Muscle of arm (tissue), 12 donors: ENCODE measurements around the gene PPP1R3F. TPM values are rescaled to one million over a fixed set of nuclear protein-coding genes. Genes with fewer than 3 reads are reported as not detected.
A peak's percentile ranks its signal among the peaks of the same experiment; 100 is the strongest.

Source experiments
- DNase-seq: peaks from one replicate; pipeline ENCODE4 v3.0.0-alpha.2; 2013
- polyA plus RNA-seq, 12 donors: library from polyadenylated mRNA; unstranded; fragments of 120-200 nt; gene quantifications; one replicate each; pipeline ENCODE4 v1.2.1, GENCODE V29; 2013; ENCODE audit not compliant: insufficient read length in 12 of 12

The PPP1R3F gene
- polyA plus RNA-seq, 12 donors, result 4.9 to 11.0 (median 7.0) TPM; not detected in 1

DNA sequence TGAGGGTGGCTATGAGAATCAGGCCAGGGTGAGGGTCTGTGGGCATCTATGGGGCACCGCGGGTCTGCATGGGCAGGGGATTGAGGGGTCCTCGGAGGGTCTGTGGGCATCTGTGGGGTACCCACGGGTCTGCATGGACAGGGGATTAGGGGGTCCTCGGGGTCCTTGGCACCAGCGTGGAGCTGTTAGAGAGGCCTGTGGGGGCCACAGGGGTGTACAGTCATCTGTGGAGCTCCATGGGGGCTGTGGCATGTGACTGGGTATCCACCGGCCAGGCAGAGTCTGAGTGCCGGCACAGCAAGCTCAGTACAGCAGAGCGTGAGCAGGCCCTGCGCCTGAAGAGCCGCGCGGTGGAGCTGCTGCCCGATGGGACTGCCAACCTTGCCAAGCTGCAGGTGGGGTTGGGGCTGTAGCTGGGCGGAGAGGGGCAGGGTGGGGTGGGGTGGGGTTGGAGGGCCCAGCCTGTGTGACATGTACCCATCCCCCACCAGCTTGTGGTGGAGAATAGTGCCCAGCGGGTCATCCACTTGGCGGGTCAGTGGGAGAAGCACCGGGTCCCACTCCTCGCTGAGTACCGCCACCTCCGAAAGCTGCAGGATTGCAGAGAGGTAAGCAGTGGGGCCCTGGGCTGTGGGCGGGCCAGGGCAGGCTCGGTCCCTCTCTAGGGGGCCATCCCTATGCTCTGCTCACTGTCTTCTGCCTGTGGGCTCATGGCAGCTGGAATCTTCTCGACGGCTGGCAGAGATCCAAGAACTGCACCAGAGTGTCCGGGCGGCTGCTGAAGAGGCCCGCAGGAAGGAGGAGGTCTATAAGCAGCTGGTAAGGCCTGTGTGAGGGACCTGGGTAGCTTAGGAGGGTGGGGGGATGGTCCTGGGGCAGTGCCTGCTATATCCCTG, 21.4 kb upstream of the PPP1R3F start:
- no peak for DNase-seq

DNA sequence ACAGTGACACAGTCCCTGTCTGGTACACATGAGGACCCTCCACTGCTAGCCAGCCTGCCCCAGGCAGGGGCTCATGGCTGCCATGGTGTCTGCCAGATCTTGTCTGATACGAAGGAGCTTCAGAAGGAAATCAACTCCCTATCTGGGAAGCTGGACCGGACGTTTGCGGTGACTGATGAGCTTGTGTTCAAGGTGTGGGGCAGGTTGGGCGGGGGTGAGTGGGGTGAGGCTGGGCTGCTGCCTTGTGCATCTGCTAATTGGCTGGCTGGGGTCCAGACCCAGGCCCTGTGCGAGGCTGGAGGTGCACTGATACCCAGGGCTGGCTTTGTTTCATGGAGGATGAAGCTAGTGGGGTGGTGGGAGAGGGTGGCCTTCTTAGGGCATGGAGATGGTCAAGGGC, 20.5 kb upstream of the PPP1R3F start:
- DNase-seq, result no peak

DNA sequence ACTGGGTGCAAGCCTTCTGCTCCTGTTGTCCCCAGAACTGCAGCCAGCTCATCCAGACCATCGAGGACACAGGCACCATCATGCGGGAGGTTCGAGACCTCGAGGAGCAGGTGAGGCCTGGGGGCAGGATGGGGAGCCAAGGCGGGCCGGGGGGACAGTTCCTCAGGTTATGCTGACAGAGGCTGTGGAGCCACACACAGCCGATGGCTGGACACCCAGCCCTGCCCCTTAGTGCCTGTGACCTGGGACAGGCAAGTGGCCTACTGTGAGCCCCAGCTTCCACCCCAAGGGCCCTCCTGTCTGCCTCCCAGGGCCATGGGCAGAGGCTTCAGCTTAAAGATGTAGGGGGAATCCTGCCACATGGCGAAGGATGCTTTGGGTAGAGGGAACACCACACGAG, 20.0 kb upstream of the PPP1R3F start:
- no peak for DNase-seq

DNA sequence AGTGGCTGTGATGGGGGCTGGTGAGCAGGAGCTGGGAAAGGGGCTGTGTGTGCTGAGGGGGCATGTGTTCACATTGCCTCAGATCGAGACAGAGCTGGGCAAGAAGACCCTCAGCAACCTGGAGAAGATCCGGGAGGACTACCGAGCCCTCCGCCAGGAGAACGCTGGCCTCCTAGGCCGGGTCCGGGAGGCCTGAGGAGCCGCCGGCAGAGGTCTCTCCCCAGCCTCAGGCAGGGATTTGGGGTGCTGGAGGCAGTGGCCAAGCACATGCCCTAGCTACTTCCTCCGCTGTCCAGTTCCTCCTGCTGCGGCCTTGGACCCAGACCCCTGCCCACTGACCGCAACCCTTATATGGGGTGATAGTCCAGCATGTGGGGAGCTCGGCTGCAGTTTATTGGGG, 19.5 kb upstream of the PPP1R3F start:
- DNase-seq, result no peak

DNA sequence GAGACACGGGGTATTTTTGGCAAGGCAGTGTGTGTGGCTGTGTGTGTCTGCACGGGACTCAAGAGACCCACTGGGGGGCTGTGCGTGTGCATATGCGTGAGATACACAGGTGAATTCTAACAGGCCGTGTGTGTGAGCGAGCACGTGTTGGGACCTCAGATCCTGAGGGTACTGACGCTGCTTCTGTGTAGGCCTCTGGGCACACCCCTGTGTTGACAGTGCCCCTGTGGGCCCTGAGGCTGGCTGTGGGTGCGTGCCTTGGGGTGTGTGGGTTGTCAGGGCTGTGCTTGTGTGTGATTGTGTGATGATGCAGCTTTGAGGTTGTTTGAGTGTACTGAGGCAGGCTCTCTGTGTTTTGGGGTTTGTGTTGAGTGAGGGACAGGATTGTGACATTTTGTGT, 19.0 kb upstream of the PPP1R3F start:
- DNase-seq, result no peak

DNA sequence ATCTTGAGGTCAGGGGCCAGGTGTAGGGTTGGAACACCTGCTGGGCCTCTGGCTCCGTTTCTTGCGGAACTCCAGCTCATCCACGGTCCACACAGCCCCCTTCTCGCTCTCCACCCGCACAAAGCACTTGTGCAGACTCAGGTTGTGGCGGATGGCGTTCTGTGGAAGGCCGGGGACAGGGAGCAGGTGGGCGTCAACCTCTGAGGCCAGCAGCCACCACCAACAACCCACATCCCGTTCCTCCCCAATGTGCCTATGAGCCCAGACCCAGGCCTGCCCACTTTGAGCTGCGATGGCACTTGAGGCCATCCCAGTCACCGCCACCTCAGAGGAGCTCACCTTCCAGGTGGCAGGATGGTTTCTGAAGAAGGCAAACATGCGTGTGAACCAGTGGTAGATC, 18.3 kb upstream of the PPP1R3F start:
- no peak for DNase-seq

DNA sequence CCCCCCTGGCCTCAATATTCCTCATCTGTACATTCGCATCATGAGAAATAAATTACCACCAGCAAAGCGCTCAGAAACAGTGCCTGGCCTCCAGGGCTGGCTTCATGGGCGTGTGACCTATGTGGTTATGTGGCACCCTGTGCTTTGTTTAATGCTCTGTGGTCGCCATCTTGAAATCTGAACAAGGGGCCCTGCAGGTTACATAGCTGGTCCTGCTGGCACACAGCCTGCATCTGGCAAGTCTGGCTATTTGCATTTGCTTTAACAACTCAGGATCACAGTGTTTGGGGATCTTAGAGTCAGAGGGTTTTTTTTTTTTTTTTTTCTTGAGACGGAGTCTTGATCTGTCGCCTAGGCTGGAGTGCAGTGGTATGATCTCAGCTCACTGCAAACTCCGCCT, 15.0 kb upstream of the PPP1R3F start:
- DNase-seq, result no peak

DNA sequence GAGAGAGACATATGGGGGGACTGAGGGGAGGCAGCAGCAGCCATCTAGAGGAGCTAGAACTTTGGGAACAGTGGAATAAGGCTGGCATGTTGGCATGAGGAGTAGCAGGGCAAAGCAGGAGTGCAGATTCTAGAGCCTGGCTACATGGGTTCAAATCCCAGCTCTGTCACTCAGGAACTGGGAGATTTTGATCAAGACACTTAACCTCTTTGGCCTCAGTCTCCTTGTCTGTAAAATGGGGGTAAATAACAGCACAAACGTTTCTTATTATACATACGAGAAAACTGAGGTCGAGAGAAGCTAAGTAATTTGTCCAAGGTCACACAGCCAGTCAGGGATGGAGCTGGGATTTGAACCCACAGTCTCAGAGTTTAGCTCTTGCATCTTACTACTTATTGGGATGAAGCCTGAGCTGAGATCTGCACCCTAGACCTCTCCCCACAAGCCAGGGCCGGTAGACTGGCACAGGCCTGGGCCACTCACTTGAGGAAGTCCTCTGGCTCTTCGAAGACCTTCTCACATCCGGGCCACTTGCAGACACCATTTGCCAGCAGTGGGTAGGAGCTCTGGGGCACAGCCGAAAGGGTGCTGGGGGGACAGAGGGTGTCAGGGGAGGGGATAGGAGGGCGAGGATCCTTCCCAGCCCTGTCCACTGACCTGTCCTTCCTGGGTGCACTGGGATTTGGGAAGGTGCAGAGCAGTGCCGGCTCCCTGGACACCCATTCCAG, 13.2 kb upstream of the PPP1R3F start:
- DNase-seq, result no peak

DNA sequence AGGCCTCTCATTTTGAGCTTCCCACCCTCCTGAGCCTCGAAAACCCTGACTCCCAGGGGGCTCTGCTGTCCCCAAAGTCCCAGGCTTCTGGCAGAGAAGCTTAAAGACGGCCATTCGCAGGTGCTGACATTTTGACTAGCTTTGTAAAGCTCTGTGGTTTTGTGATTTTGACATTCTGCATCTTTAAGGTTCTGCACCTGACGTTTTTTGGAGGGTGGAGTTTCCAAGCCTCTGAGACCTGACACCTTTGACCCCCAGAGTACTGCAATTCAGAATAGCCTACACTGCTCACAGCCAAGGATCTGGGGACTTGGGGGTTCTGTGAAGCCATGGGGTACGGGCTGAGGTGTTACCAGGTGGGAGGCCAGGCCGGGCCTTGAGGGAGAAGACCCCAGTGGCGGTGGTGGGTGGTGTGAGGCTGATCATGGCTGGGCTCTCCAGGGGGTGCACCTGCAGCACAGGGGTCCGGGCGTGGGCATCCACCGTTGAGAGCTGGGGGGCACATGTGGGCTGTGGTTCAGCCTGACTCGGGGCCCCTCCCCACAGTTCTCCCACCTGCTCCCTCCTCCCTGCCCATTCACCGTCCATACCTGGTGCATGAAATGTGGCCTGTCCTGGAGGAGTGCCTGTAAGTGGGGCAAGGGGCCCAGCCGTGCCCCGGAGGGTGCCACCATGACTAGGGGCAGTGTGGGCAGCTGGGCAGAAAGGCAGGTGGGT, 12.4 kb upstream of the PPP1R3F start:
- DNase-seq, result no peak

DNA sequence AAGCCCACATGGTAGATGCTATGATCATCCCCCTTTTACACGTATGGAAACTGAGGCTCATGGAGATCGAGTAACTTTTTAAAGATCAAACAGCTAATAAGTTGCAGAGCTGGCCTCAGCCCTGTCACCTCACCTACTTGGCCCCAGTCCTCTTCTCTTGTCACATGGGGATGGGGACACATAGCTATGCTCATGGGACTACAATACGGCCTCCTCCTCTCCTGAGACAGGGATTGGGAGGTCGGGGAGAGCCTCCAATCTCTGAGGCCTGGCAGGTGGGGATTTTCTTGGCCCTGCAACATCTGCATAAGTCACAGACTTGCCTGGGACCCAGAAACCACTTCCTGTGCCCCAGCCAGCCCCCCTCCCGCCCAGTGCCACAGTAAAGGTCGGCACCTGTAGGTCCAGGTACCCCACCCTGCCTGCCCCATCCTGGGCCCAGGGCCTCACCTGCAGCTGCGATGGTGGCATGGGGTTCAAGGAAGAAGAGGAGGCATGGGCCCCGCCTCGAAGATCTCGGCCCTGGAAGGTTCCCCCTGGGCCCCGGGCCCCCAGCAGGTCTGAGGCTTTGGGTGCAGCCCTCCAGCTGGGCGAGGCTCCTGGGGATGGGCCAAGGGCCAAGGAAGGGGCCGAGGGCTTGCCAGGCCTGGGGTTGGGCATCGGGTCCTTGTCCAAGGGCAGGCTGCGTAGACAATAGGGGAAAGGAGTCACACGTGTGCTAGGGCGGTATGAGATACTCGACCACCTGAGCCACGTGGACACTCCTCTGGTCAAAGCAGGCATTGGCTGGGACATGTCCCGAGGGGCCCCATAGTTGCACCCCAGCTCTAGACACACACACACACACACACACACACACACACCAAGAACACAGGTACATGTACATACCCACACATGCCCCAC, 11.5 kb upstream of the PPP1R3F start:
- no peak for DNase-seq

DNA sequence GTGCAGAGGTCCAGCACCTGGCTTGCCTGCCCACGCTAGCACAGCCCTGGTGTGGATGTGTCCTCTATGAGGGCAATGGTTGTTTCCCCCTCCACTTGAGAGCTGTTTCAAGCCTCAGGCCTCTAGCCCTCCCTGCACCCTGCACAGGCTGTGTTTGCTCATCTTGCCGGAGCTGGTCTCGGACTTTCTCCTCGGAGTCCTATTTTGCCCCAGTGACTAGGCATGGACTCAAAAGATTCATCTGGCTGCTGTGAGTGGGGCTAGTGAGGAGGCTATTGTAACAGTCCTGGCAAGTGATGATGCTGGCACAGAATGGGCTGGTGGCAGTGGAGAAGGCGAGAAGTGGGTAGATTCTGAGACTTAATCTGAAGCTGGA, 10.9 kb upstream of the PPP1R3F start:
- no peak for DNase-seq

DNA sequence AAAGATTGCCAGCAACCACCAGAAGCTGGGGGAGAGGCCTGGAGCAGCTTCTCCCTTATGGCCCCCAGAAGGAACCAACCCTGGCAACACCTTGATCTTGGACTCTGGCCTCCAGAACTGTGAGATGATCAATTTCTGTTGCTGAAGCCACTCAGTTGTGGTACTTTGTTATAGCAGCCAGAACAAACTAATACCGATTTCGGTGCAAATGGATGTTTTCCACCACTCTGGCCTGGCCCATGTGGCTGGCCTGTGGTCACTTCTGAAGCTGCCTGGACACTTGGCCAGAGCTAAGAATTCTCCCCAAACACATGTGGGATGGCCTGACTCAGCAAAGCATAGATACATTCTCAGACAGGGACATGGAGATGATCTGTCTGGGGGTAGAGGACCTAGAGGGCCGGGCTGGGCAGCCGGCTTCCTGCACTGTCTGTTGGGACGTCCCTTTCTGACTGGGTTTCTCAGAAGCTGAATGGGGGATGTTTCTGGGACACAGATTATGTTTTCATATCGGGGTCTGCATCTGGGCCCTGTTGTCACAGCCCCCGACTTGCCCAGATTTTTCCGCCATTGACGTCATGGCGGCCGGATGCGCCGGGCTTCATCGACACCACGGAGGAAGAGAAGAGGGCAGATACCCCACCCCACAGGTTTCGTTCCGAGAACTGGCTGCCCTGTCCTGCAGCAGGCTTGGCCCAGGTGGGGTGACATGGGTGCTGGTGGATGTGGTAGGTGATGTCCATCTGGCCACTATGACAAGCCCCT, 9.2 kb upstream of the PPP1R3F start:
- no peak for DNase-seq

DNA sequence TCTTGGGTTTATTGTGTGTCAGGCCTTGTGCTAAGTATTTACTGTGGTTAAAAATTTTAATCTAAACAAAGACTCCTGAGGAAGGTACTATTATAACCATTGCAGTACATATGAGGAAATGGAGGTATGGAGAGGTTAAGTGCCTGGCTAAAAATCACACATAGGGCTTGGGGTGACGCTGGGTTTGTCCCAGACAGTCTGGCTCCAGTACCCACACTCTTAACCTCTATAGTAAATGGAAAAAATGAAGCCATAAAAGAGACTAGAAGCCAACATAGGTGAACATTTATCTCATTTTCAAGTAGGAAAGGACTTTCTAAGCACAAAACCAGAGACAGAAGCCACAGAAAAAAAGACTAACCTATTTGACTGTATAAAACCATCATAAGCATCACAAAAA, 7.0 kb upstream of the PPP1R3F start:
- DNase-seq, result no peak

DNA sequence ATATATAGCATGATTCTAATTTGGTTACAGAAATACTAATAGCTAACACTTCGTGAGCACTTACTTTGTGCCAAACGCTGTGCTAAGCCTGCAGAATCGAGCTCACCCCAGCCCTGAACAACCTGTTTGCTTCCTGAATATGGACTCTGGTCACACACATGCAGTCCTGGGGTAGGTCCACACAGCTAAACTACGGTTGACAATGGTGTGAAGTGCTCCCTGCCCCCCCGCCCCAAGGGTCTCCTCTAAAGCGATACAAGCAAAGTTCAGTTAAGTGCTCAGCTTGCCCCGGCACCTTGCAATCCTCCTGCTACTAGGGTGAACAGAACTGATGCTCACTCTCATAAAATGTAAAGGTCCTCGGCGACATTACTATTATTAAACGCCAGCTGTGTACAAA, 6.0 kb upstream of the PPP1R3F start:
- DNase-seq, result no peak

DNA sequence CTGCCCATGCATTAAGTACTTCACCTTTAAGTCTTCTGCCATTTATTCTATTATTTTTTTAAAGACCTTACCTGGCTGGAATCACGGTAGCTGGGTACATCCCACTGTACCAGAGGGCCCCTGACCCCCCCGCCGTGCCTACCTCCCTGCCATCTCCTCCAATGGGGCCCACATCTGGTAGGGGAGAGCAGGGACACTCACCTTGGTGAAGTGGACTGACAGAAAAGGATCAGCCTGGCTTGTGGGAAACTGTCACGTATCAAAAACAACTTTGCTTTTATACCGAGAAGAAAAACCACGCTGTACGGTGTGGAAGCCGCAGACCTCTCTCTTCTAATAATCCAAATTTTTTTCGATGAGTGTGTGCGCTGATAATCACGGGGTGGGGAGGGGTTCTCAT, 5.1 kb upstream of the PPP1R3F start, which contains the start of gene FOXP3:
FOXP3 (minus strand) TSS at position 251 of the 400 bp plus-strand sequence. CDS start 6,205 bp downstream, outside the sequence.
- DNase-seq, result no peak

DNA sequence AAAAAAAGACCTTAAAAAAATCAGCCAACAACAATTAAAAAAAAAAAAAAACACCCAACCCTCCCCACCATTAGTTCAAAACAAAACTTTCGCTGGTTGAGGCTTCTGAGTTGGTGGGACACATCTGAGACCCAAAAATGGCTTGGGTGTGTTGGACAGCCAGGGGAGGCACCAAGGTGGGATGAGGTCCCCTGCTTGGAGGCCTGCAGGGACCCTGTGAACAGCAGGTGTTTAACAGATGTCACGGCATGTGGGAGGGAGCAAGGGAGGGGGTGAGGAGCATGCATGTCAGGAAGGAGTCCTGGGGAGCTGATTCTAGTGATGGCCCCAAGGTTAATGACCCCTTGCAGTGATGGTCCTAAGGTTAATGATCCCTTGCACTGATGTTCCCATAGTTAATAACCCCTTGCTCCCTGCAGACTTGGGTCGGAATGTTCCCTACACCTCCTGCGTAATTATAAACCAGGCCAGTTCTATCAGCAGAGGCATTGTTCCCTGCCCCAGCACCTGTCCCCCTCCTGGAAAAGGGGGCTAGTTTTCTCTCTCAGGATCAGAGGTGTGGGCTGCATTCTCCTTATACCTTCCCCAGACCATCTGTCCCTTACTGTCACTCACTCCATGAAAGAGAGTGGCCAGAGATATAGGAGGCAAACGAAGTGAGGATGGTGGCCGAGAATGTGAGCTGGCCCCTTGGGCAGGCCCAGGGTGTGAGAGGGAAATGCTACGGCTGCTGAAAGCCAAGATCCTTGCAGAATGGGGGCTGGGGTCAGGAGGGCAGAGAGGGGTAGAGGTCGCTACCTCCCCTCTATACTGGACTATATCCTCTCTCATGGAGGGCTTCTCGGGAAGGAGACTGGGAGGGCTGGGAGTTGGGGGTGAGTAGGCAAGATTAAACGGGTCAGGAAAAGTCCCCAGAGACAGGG, 2.8 kb upstream of the PPP1R3F start:
- DNase-seq, result no peak

DNA sequence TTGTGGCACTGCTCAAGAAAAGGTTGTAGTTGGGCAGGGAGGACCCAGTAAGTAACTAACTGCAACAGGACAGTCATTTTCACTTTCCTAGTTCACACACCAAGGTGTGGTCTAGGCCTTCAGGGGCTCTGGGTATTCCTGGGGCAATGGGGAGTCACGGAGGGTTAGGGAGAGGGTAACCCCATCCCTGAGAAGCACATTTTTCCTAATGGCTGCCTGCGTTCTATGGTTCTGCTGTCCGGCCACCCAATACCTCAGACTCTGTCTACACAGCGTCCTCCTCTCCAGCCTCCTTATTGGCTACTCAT, 937 bp upstream of the PPP1R3F start:
- no peak for DNase-seq

DNA sequence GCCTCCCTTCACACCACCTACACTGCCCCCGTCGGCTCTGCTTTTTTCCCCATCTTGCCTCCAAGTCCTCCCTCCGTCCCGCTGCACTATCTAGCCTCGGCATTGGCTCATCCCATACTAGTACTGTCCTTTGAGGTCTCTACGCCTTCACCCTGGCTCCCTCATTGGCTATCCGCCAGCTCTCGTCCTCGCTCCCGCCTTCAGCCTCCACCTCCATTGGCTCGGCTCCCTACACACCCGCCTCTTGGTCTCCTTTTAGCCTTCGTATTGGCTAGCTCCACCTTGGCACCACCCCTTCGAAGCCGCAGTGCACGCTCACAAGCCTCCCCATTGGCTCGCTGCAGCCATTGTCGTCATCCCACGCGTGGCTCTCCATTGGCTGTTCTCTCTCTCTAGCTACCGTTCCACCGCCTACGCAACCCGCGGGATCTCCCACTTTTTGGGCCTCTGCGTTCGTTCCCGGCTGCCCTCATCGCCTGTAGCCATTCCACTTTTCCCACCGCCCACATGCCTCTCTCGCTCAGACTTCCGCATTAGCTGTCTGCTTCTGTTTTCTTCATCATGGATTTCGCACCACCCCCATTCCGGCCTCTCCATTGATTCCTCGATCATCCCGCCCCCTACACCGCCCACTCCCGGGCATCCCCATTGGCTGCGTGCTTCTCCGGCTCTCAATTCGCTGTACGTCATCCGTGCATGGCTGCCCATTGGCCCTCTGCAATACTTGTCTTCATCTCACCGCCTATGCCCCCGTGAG, 405 bp upstream of the PPP1R3F start:
- DNase-seq, result peak; percentile 95
